ELR (cell line): ENCODE results near the gene CNDP2.

Source experiments
- DNase-seq: peaks from one replicate; pipeline ENCODE4 v3.0.0-alpha.2; 2015; ENCODE audit warnings: low read depth

CNDP2 gene

GRCh38 chr18:74472312-74472711 lies 23.9 kb upstream of the CNDP2 start:
- no peak for DNase-seq

- no peak for DNase-seq
Observed at GRCh38 chr18:74473976-74474640, 22.1 kb upstream of the CNDP2 start.

- DNase-seq = peak; percentile 45
Observed at GRCh38 chr18:74476140-74476539, 20.0 kb upstream of the CNDP2 start.

- no peak for DNase-seq
Observed at GRCh38 chr18:74477771-74478170, 18.4 kb upstream of the CNDP2 start.

- no peak for DNase-seq
Observed at GRCh38 chr18:74478316-74478715, 17.8 kb upstream of the CNDP2 start.

GRCh38 chr18:74478880-74479279 lies 17.3 kb upstream of the CNDP2 start:
- no peak for DNase-seq

GRCh38 chr18:74479486-74480148 lies 16.5 kb upstream of the CNDP2 start:
- DNase-seq = no peak

GRCh38 chr18:74480149-74480651 lies 16.0 kb upstream of the CNDP2 start:
- DNase-seq = no peak

- no peak for DNase-seq
Observed at GRCh38 chr18:74482697-74483096, 13.5 kb upstream of the CNDP2 start.

- DNase-seq = no peak
Observed at GRCh38 chr18:74486119-74486849, 9.9 kb upstream of the CNDP2 start.

GRCh38 chr18:74488354-74488753 lies 7.8 kb upstream of the CNDP2 start:
- DNase-seq = no peak

GRCh38 chr18:74488864-74489263 lies 7.3 kb upstream of the CNDP2 start:
- no peak for DNase-seq

- peak; percentile 39 for DNase-seq
Observed at GRCh38 chr18:74489676-74490075, 6.5 kb upstream of the CNDP2 start.

- no peak for DNase-seq
Observed at GRCh38 chr18:74492259-74492658, 3.9 kb upstream of the CNDP2 start.

- peak; percentile 56 for DNase-seq
Observed at GRCh38 chr18:74493689-74494088, 2.5 kb upstream of the CNDP2 start.

- DNase-seq = no peak
Observed at GRCh38 chr18:74494514-74494913, 1.6 kb upstream of the CNDP2 start.

GRCh38 chr18:74496508-74497323 lies 553 bp downstream of the CNDP2 start:
- peak; percentile 76 for DNase-seq

GRCh38 chr18:74497324-74497676 lies 1.1 kb downstream of the CNDP2 start:
- peak; percentile 10 for DNase-seq

GRCh38 chr18:74497778-74498177 lies 1.6 kb downstream of the CNDP2 start:
- DNase-seq = no peak

- DNase-seq = peak; percentile 30
Observed at GRCh38 chr18:74498712-74499627, 2.8 kb downstream of the CNDP2 start.

GRCh38 chr18:74499633-74500032 lies 3.5 kb downstream of the CNDP2 start:
- peak; percentile 68 for DNase-seq
